Hepatocyte (in vitro differentiated cells): ENCODE measurements around the gene CHAF1A.

Source experiments
- EZH2 ChIP-seq: fragments of 200-600 bp; sonication (generic); IDR thresholded peaks from 2 replicates; pipeline ENCODE4 v1.6.1; 2016; ENCODE audit warnings: antibody characterized with exemption, mild to moderate bottlenecking, borderline replicate concordance
- EZH2phosphoT487 ChIP-seq: fragments of 200-600 bp; sonication (generic); IDR thresholded peaks from one replicate; pipeline ENCODE4 v1.6.1; 2018; ENCODE audit warnings: antibody characterized with exemption, mild to moderate bottlenecking, low read depth, moderate library complexity; ENCODE audit not compliant: unreplicated experiment, severe bottlenecking
- TF ChIP-seq, protein P1 (sequence below): fragments of 200-600 bp; sonication (generic); IDR thresholded peaks from 2 replicates; pipeline ENCODE4 v1.5.1; 2016; ENCODE audit warnings: antibody characterized with exemption, mild to moderate bottlenecking; ENCODE audit not compliant: poor library complexity

DNA sequence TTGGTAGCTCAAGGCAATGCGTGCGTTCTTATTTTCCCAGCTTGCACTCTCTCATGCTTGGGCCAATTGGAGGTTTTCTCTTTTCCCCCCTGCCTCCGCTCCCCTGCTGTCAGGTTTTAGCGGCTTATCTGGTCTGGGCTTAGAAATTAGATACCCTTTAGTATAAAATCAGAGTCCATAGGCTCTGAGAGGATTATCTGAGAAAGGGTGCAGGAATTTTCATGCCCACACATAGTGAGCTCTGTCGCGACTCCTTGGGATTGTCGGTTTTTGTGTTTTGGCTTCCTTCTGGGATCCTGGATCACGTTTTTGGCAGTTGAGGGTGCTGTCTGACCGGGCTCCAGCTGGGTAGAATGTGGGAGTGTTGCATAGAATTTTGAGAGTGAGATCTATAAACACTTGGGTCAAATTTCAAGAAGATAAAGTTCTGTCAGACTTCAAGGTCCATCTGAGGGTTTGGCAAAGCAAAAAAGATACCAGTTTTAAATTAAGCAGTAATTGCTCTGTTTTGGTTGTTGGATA, 12.4 kb downstream of the CHAF1A start:
- TF ChIP-seq, protein P1, sequence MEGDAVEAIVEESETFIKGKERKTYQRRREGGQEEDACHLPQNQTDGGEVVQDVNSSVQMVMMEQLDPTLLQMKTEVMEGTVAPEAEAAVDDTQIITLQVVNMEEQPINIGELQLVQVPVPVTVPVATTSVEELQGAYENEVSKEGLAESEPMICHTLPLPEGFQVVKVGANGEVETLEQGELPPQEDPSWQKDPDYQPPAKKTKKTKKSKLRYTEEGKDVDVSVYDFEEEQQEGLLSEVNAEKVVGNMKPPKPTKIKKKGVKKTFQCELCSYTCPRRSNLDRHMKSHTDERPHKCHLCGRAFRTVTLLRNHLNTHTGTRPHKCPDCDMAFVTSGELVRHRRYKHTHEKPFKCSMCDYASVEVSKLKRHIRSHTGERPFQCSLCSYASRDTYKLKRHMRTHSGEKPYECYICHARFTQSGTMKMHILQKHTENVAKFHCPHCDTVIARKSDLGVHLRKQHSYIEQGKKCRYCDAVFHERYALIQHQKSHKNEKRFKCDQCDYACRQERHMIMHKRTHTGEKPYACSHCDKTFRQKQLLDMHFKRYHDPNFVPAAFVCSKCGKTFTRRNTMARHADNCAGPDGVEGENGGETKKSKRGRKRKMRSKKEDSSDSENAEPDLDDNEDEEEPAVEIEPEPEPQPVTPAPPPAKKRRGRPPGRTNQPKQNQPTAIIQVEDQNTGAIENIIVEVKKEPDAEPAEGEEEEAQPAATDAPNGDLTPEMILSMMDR, result no peak
- no peak for TF ChIP-seq EZH2phosphoT487
- no peak for TF ChIP-seq EZH2
